Anterior cingulate cortex (tissue), 58 donors: ENCODE results near the gene PPP1R15B.
A peak's percentile ranks its signal among the peaks of the same experiment; 100 is the strongest.

Experiments used
- DNase-seq, 58 donors: peaks; one replicate each; lab custom pipeline; 2025; lab: John Stamatoyannopoulos, UW

PPP1R15B gene

DNA sequence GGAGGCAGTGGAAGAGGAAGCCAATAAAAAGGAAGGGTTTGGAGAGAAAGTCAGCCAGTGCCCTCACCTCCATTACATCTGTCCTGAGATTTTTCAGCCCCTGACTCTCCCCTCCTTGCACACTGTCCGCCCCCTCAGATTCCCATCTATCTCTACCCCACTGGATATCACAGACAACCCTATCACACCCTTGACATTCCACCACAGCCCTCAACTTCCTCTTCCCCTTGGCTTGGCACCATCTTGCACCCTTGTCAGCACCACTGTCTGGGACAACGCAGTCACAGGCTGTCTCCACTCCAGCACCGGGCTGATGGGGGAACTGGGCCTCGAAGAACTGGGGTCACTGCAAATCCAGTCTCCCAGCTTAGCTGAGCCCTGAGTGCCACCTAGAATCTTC, 37.7 kb downstream of the PPP1R15B start:
- no peak for DNase-seq

DNA sequence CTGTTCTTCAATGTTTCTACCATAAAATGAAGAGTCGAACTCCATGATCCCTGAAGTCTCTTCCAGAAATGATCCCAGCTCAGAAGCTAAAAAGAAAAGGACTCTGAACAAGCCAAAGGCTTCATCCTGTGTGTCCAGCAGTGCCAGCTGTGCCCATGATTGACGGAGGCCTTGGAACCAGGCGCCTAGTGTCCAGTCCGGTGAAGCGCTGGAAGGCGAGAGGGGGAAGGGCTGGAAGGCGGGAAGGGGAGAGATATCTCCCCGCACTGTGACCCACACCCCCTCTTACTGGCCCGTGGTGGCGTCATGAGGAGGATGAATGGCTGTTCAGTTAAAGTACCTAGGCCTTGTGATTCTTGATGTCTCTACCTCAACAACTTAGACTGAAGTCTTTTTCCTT, 41.4 kb downstream of the PPP1R15B start:
- peak in 22 of 58 donors; percentile 11 to 87 (median 56) for DNase-seq

DNA sequence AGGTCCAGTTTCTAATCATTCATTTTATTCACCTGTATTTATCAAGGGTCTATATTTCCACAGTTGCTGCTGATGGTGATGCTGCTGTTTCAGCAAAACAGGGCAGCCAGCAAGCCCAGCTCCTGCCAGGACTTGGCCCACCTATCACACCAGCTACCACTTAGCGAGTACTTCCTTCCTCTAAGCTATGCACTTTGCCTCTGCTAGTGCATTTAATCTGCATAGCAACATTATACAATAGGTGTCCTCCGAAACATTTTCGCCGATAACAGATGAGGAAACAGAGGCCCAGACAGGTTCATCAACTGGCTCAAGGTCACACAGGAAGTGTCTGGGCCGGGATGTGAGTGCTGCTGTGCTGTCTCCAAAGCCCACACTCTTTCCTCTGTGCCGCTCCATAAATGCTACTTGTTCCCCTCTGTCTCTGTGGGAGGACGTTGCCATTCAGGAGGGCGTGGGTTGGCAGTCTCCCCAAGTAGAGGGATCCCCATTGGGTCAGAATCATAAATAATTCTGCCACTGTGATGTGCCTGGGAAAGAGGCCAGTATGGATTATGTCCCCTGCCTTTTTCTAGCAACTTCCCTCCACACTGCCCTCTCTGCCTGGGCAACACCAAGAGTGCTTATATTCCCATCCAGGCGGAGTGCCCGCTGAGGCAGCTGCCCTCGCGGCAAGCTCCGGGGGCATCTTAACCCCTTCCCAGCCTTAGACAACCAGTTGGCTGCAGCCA, 42.5 kb downstream of the PPP1R15B start:
- peak in 46 of 58 donors; percentile 26 to 91 (median 68) for DNase-seq

DNA sequence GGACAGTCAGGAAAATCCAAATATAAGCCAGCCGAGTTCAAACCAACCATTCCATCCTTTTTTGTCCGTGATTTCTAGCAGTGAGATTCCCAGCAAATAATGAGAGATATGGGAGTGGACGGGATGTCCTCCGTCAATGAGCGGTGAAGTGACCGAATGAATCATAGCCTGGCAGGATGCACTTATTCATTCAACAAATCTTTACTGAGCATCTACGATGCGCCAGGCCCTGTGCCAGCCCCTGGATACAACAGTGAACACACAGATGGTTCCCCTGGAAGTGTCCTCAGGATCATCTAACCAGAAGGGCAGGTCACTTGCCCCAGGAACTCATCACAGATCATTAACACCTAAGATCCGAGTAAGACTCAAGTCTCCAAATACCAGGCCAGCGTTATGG, 43.7 kb downstream of the PPP1R15B start:
- peak in 1 of 58 donors; percentile 43 for DNase-seq

DNA sequence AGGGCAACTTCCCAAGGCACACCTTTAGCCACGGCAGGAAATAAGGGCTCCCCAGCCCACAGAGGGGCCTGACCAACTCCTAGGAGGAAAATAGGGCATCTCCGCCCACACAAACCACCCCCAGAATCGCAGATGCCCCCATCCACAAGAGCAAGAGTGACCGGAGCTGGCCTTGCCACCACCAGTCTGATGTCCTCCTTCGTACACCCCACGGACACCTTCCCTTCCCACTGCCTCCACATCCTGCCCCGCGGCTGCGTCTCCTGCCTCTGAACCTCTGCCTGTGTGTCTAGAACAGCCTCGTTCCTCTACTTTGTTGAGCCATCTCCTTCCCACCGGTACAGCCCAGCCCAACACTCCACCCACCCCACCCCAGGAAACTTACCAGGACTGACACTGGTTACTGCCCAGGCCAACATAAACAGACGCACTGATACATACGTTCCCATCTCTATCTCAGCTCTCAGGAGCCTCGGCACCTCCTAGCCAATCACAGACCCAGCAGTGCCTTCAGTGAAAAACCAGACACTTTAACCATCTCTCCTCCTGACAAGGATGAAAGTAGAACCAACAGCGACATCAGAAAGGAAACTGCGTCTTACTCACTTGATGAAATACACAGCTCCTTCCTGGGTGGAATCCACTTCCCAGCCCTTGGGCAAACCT, 44.3 kb downstream of the PPP1R15B start:
- DNase-seq: no peak

DNA sequence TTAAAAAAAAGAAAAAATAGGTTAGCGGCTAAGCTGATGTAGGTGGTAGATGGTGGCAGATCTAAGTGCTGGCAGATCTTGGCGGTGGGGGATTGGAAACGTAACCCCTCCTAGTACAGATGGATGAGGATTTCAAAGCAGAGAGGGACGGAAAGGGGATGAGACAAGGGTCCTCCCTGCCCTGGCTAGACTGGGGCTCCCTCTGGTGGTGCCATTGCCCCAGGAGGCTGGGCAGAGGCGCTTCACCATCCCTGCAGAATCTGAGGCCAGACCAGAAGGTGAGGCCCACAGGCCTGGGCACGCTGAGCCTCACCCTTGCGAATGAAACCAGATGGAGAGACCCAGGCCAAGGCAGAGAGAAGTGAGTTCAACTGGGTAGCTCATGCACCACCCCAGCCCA, 44.9 kb downstream of the PPP1R15B start:
- no peak for DNase-seq

DNA sequence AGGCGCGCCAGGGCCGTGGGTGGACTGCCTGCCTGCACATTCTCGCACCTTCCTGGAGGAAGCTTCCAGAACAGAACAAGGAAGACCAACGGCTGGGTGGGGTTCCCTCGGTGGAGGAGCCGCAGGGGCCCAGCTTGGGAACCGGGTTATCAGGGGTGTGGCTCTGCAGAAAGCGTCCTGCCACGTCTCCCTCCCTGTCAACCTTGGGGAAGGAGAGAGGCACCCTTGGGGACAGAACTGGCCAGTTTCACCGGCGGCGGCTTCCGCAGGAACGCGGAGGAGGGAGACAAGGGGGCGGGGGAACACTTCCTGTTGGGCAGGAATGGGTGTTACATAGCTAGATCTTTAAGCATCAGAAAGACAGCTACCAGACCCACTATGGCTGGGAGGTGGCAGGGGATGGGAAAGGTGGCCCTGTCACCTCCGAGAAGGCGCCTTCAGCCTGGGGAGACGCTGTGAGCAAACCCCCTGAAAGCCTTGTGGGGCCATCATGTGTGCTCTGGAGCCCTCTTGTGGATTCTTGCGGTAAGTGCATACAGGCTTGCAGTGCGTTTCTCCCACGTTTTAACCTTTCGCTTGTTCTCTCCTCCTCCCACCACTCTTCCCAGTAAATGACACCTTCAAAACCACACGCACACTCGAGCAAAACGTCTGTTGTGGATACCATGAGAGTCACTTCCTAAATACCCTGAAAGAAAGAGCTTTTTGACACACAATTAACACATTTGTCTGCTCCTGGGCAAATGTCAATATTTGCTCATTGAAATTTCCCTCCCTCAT, 48.1 kb downstream of the PPP1R15B start:
- DNase-seq: peak in 52 of 58 donors; percentile 32 to 82 (median 56)

DNA sequence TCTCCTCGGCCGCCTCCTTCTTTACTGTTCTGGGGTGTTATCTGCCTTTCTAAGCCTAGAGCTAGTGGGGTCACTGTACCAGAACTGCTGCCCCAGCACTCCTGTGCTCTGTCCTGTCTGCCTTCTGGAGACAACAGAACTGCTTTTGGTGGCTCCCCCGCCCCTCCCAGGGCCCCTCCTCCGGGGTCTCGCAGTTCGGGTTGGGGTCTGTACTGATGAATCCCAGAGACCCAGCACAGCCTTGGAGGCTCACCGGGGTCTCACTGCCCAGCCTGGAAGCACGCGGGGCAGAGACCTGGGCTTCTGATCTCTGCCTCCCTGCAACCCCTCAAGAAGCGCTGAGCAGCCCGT, 48.7 kb downstream of the PPP1R15B start:
- no peak for DNase-seq

DNA sequence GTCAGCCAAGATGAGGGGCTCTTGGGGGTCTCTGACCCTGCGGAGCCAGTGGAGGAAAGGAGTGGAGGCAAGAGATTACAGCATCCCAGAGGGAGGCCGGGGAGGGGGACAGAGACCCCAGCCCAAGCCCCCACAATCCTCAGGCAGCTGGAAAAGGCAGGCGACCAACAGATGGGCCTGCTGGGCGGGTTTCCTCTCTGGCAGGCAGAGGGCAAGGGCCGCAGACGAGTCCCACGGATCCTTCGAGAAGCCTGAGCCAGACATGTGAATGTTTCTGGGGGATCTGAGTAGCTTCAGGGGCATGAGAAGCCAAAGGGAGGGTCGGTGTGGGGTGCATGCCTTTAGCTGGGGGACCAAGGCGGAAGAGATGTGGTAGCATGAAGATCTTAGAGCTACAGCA, 49.8 kb downstream of the PPP1R15B start:
- DNase-seq: no peak

DNA sequence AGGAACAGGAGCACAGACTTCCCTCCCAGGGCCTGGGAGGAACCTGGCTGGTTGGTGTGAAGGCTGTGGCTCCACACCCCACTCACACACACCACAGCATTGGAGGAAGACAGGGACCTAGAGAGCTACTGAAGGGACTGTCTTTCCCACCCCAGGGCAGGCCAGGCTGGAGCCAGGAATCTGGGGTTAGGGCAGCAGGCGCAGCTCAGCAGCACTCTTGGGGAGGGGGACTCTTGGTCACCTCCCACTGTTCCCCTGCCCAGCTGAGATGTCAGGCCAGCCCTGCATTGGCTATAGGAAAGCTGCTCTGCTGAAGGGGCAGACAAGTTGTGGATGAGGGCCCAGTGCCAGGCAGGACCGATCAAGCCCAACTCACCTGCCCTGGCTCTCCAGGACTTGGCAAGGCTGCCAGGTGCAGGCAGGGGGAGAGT, 50.3 kb downstream of the PPP1R15B start:
- no peak for DNase-seq

DNA sequence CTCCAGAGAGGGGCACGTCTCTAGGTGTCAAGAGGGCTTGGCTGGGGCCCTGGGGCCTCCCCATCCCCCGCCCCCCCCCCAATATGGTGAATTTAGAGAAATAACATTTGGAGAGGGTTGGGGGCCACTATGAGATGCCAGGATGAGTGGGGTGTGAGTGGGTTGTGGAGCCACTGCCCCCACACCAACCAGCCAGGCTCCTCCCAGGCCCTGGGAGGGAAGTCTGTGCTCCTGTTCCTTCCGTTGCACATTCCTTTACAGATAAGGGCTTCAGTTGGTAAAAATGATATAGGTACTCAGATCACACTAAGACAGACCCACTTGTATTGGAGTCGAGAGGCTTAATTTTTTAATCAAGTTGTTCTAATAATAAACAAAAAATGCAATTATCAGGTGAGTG, 51.3 kb downstream of the PPP1R15B start:
- DNase-seq: no peak

DNA sequence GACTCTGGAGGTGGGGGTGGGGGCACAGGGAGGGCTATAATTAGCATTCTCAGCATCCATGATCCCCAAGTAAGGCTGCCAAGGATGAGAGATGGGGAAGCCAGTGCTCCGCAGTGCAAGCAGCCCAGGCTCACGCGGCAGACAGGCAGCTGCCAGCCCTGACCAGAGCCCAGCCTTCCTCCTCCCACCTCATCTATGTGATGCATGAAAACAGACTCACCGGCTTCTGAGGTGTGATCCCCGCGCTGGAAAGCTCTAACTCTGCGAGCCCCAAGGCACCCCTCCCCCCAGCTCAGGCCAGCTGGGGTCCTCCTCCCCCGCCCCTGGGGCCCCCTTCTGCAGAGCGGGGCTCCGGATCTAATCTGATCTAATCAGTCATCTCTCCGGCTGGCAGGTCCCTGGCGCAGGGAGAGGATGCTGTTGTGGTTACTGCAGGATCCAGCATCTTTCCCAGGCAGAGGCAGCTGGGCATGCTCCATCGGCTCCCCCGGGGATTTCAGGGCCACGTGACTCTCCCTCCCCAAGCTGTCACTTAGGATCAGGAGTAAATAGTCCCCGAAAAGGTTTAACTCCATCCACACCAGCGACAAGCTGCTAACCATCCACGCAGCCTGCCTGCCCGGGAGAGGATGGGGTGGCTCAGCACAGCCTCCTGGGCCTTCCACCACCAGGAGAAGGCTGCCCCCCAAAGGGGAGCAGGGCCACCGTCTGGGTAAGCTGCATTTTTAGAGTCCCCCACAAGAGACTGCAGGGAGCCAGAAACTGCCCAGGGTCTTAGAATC, 52.0 kb downstream of the PPP1R15B start, which contains the start of gene PLEKHA6:
TSS of gene PLEKHA6 (minus strand) at position 456 of the 782 bp plus-strand sequence. CDS start 86,202 bp downstream, outside the sequence.
- DNase-seq: peak; percentile 44 to 91 (median 77)

DNA sequence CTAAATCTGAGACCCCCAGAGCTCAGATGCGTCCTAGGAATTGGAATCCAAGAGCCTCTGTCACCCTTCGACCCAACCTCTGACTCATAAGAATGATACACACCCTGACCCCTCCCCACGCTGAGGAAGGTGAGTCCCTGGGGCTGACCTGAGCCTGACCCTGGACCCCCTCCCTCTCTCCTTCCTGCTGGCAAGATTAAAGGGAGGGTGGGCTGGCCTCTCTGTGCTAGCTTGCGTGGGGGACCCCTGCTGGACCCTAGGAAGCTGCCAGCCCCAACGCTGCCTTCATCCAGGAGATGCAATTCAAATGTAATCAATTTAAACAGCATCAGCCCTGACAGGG, 52.5 kb downstream of the PPP1R15B start:
- DNase-seq: peak in 1 of 58 donors; percentile 70

DNA sequence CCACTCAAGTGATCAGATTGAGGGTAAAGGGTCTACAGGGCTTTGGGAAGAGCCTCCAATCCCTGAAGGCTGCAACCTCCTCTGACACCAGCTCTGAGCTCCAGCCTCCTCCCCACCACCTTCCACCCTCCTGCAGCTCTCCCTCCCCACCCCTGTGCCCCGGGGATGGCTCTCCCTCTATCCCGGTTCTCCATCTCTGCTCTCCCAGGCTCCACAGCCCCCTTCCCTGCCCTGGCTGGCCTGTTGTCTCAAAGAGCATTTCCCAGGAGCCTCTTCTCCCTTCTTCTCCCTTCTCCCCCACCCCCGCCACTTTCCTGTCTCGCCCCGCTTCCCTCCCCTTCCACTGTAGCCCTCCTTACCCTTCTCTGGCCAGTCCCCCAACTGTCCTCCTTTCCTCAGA, 53.0 kb downstream of the PPP1R15B start:
- peak in 3 of 58 donors; percentile 21 to 44 (median 37) for DNase-seq

DNA sequence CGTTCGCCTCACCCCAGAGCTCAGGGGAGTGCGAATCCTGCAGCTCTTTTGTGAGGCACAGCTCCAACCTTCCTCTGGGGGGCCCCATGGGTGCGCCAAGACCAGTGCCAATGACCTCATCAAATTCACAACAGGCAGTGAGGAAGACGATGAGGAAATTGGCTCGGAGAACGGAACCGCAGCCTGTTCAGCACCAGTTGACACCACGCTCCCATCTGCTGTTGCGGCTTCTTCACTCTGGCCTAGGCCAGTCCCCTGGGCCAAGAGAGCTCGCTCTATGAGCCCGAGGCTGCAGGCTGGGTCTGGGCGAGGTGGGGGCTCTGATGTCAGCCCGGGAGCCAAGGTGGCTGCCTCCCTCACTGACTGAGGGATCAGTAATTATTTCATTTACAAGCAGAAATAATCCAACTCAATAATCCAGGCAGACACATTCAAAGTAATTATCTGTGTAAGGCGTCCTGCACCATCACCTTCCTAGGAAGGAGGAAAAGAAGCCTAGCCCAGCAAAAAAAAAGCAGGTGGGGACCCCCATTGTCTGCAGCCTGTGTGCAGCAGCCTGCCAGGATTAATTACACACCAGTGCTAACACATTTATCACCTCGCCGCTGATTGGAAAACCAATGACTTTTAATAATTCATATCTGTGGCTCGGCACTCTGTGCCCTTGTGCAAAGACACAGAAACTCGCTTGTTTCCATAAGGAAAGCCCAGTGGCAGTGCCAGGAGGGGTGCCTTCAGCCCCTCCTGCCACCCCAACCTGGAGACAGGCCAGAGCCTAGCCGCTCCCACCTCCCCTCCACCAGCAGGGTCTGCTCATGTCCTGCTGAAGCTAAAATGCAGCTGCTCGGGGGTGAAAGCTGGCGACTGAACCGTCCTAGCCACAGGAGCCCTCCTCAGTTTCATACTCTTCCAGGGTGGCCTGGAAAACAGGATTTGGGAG, 53.8 kb downstream of the PPP1R15B start:
- DNase-seq: peak in 33 of 58 donors; percentile 22 to 69 (median 47)

DNA sequence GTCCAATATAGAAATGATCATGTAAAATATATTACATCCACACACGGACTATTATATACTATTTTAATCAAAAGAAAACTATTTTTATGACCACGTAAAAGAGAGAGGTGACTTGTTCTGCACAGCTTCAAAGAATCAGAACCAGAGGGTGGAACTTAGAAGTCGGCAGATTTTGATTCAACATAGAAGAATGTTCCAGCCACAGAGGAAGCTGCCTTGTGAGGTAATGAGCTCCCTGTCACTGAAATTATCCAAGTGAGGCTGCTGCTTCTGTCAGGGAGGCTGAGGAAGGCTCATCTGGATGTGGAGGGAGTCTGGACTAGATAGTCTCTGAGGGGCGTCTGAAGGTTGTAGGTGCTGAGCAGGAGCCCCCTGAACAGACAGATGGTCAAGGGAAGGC, 54.6 kb downstream of the PPP1R15B start:
- no peak for DNase-seq

DNA sequence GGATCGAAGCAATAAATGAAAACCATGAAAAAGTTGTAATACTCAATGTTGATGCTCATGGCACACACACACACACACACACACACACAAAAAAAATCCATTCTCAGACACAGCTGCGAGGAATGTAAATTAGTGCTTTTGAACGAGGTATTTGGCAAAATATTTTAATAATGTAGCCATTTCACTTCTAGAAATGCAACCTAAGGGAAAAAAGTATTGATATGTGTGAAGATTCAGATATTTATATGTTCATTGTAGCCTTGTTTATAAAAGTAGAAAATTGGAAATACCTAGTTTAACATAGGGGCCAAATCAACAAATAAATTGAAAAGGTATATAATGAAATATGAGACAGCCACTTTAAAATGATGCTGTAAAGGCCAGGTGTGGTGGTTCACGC, 55.7 kb downstream of the PPP1R15B start:
- no peak for DNase-seq

DNA sequence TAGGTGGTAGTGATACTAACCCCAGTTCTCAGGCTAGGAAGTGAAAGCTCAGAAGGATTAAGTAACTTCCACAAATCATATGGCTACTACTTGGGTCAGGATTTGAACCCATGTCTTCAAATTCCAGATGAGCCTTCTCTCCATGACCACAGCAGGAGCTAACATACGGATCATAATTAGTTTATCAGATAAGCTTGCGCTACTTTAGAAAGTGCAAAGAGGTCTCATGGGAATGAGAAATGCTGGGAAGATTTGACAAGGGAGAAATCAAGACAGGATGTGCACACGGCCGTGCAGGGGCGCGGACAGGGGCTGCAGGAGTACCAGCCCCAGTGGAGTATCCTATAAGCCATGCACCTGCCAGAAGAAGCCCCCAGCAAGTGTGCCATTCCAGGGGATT, 57.0 kb downstream of the PPP1R15B start:
- DNase-seq: no peak
